ENCODE results near the gene IRAK2. TPM values are rescaled to one million over a fixed set of nuclear protein-coding genes. Genes with fewer than 3 reads are reported as not detected.

Gene IRAK2
- total RNA-seq, 1 donor from 2014 or later = 0.26 TPM

GRCh38 chr3:10205451-10206165 is 40.9 kb downstream of the IRAK2 start:
- TF ChIP-seq EZH2 (IDR thresholded peaks at IDR 0.05) (no peak), EZH2phosphoT487 (IDR thresholded peaks at IDR 0.05) (no peak)
- TF ChIP-seq, protein P1, sequence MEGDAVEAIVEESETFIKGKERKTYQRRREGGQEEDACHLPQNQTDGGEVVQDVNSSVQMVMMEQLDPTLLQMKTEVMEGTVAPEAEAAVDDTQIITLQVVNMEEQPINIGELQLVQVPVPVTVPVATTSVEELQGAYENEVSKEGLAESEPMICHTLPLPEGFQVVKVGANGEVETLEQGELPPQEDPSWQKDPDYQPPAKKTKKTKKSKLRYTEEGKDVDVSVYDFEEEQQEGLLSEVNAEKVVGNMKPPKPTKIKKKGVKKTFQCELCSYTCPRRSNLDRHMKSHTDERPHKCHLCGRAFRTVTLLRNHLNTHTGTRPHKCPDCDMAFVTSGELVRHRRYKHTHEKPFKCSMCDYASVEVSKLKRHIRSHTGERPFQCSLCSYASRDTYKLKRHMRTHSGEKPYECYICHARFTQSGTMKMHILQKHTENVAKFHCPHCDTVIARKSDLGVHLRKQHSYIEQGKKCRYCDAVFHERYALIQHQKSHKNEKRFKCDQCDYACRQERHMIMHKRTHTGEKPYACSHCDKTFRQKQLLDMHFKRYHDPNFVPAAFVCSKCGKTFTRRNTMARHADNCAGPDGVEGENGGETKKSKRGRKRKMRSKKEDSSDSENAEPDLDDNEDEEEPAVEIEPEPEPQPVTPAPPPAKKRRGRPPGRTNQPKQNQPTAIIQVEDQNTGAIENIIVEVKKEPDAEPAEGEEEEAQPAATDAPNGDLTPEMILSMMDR (IDR thresholded peaks at IDR 0.05) = no peak
- no peaks in the 10 kb centered on the region for H3K36me3 ChIP-seq

GRCh38 chr3:10206166-10206511 is 41.4 kb downstream of the IRAK2 start:
- H3K4me1 ChIP-seq = no peaks in the 10 kb centered on the region
- H3K9ac ChIP-seq = no peak overlapping the region
- no peak overlapping the region for H3K27ac ChIP-seq
- H3F3A ChIP-seq (ENCODE audit: low read depth) = no peaks in the 10 kb centered on the region
- no peaks in the 10 kb centered on the region for H3K9me3 Mint-ChIP-seq
- no peaks in the 10 kb centered on the region for H3K36me3 Mint-ChIP-seq
- H3K4me3 ChIP-seq = no peak overlapping the region
- no peak overlapping the region for H3K4me2 ChIP-seq
- no peak for DNase-seq (ENCODE audit: low spot score)
- no peak overlapping the region for H2AFZ ChIP-seq (replicated peaks)
- no peak overlapping the region for H3K4me3 Mint-ChIP-seq
- TF ChIP-seq, protein P1 (IDR thresholded peaks at IDR 0.05) = no peak
- TF ChIP-seq EZH2phosphoT487 (IDR thresholded peaks at IDR 0.05) (no peak), EZH2 (IDR thresholded peaks at IDR 0.05) (no peak)
- H3K36me3 ChIP-seq = no peaks in the 10 kb centered on the region
- no peaks in the 10 kb centered on the region for H3K9me3 ChIP-seq (ENCODE audit: low read depth)
- no peaks in the 10 kb centered on the region for H4K20me1 ChIP-seq (ENCODE audit: low read depth)
- H3K27me3 ChIP-seq = no peaks in the 10 kb centered on the region
- H3K79me2 ChIP-seq (ENCODE audit: low read depth) = no peaks in the 10 kb centered on the region
- no peak overlapping the region for H3K27ac Mint-ChIP-seq
- peaks cover 11% of the 10 kb centered on the region for H3K27me3 Mint-ChIP-seq (ENCODE audit: insufficient read depth, low read depth)
- H3K4me1 Mint-ChIP-seq = peaks cover 3% of the 10 kb centered on the region

More at GRCh38 chr3:10205451-10206165, 40.9 kb downstream of the IRAK2 start:
- no peak for DNase-seq (ENCODE audit: low spot score)
- H2AFZ ChIP-seq (replicated peaks) = no peak overlapping the region
- no peak overlapping the region for H3K9ac ChIP-seq
- Mint-ChIP-seq H3K4me1 (peaks cover 3% of the 10 kb centered on the region), H3K27ac (peak overlapping the region; percentile 92), H3K27me3 (ENCODE audit: insufficient read depth, low read depth) (peaks cover 11% of the 10 kb centered on the region), H3K4me3 (no peak overlapping the region), H3K9me3 (no peaks in the 10 kb centered on the region), H3K36me3 (no peaks in the 10 kb centered on the region)
- H3K9me3 ChIP-seq (ENCODE audit: low read depth) = no peaks in the 10 kb centered on the region
- no peak overlapping the region for H3K4me3 ChIP-seq
- H4K20me1 ChIP-seq (ENCODE audit: low read depth) = no peaks in the 10 kb centered on the region
- H3K4me1 ChIP-seq = no peaks in the 10 kb centered on the region
- no peaks in the 10 kb centered on the region for H3K79me2 ChIP-seq (ENCODE audit: low read depth)
- H3F3A ChIP-seq (ENCODE audit: low read depth) = no peaks in the 10 kb centered on the region
- no peak overlapping the region for H3K4me2 ChIP-seq
- no peaks in the 10 kb centered on the region for H3K27me3 ChIP-seq
- H3K27ac ChIP-seq = no peak overlapping the region

- Histone ChIP-seq H3K9ac (no peak overlapping the region), H3K79me2 (ENCODE audit: low read depth) (no peaks in the 10 kb centered on the region), H4K20me1 (ENCODE audit: low read depth) (no peaks in the 10 kb centered on the region), H3K4me3 (no peak overlapping the region), H3K9me3 (ENCODE audit: low read depth) (no peaks in the 10 kb centered on the region), H3K36me3 (no peaks in the 10 kb centered on the region), H3F3A (ENCODE audit: low read depth) (no peaks in the 10 kb centered on the region), H3K4me1 (no peaks in the 10 kb centered on the region), H3K4me2 (no peak overlapping the region), H3K27ac (no peak overlapping the region), H2AFZ (replicated peaks) (no peak overlapping the region), H3K27me3 (no peaks in the 10 kb centered on the region)
- no peak for DNase-seq (ENCODE audit: low spot score)
- Mint-ChIP-seq H3K27me3 (ENCODE audit: insufficient read depth, low read depth) (peaks cover 4% of the 10 kb centered on the region), H3K9me3 (no peaks in the 10 kb centered on the region), H3K4me3 (no peak overlapping the region), H3K36me3 (no peaks in the 10 kb centered on the region), H3K4me1 (no peaks in the 10 kb centered on the region), H3K27ac (no peak overlapping the region)
- TF ChIP-seq EZH2phosphoT487 (IDR thresholded peaks at IDR 0.05) (no peak), EZH2 (IDR thresholded peaks at IDR 0.05) (no peak)
- TF ChIP-seq, protein P1 (IDR thresholded peaks at IDR 0.05) = no peak
These were observed 48.6 kb downstream of the IRAK2 start for GRCh38 chr3:10213156-10213792.
